ENCODE measurements around the gene LRRC27.

The LRRC27 gene

GRCh38 chr10:132392811-132393694 is 61.1 kb downstream of the LRRC27 start:
- no peak for DNase-seq

- no peak for DNase-seq
Measured at GRCh38 chr10:132393695-132394181, 61.7 kb downstream of the LRRC27 start.

- DNase-seq: no peak
Measured at GRCh38 chr10:132394201-132394811, 62.3 kb downstream of the LRRC27 start.

GRCh38 chr10:132394936-132395703 is 63.1 kb downstream of the LRRC27 start:
- DNase-seq: no peak

GRCh38 chr10:132395704-132396493 is 63.9 kb downstream of the LRRC27 start:
- DNase-seq: no peak

- DNase-seq: no peak
Measured at GRCh38 chr10:132396494-132397035, 64.6 kb downstream of the LRRC27 start.

- no peak for DNase-seq
Measured at GRCh38 chr10:132397036-132397541, 65.1 kb downstream of the LRRC27 start, which contains the start of gene PWWP2B. Gene PWWP2B (plus strand): TSS chr10:132397200. CDS start chr10:132397227, 27 bp downstream.

GRCh38 chr10:132397671-132398565 is 65.9 kb downstream of the LRRC27 start:
- no peak for DNase-seq

GRCh38 chr10:132398566-132398991 is 66.6 kb downstream of the LRRC27 start:
- no peak for DNase-seq

- DNase-seq: no peak
Measured at GRCh38 chr10:132399117-132400035, 67.4 kb downstream of the LRRC27 start.

- DNase-seq: no peak
Measured at GRCh38 chr10:132400041-132400546, 68.1 kb downstream of the LRRC27 start.

- no peak for DNase-seq
Measured at GRCh38 chr10:132400547-132401151, 68.7 kb downstream of the LRRC27 start.

GRCh38 chr10:132401401-132402118 is 69.6 kb downstream of the LRRC27 start:
- no peak for DNase-seq

GRCh38 chr10:132402781-132403241 is 70.8 kb downstream of the LRRC27 start:
- no peak for DNase-seq

GRCh38 chr10:132403511-132404168 is 71.6 kb downstream of the LRRC27 start:
- DNase-seq: no peak

- no peak for DNase-seq
Measured at GRCh38 chr10:132404169-132404880, 72.3 kb downstream of the LRRC27 start.

Data from NCI-H1092 (cell line).